MM.1S (cell line): ENCODE data around the gene PGA3.
"Not testable (repeated sequence)": the region's sequence is repeated elsewhere in the genome, so short reads cannot be mapped to it uniquely, and the experiment has no call there.

Experiments used
- EZH2 ChIP-seq: fragments of 300-600 bp; sonication (generic); optimal IDR thresholded peaks from 2 replicates; pipeline ENCODE3; 2017; ENCODE audit warnings: low read depth, mild to moderate bottlenecking, antibody characterized with exemption, low read length, mixed read lengths
- EZH2phosphoT487 ChIP-seq: fragments of 300-600 bp; sonication (generic); IDR thresholded peaks from 2 replicates; pipeline ENCODE4 v1.6.1; 2018; ENCODE audit warnings: antibody characterized with exemption, low read length
- TF ChIP-seq, protein P1 (sequence below): fragments of 300-600 bp; sonication (generic); IDR thresholded peaks from 2 replicates; pipeline ENCODE4 v1.5.1; 2016; ENCODE audit warnings: antibody characterized with exemption, low read length, mixed read lengths

DNA sequence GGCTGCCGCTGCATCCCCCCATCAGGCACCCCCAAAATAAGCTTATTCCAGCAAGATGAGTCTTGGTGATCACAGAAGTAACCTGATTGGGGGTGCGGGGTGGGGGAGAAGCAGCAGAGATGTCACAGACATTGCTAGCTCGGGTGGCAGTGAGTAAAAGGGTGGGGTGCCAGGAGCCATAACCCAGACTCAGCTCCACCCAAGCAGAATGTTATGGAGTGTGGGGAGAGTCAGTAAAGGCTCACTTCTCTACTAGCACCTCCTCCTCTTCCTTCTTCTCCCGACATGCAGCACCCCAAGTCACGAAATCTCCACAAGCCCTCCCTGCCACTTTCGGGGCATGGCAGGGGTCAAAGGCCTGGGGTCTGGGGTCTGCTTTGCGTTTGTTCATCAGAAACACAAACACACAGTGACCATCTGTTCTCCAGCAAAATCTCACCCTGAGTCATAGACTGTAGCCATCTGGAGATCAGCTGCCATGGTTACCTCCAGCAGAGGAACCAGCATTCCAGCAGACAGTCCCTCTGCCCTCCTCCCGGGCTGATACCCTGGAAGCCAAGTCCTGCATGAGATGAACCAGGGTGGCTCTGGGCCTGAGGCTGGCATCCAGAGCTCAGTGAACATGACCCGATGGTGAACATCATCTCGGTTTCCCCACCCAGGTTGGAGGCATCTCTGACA is 42.1 kb downstream of the PGA3 start:
- TF ChIP-seq, protein P1, sequence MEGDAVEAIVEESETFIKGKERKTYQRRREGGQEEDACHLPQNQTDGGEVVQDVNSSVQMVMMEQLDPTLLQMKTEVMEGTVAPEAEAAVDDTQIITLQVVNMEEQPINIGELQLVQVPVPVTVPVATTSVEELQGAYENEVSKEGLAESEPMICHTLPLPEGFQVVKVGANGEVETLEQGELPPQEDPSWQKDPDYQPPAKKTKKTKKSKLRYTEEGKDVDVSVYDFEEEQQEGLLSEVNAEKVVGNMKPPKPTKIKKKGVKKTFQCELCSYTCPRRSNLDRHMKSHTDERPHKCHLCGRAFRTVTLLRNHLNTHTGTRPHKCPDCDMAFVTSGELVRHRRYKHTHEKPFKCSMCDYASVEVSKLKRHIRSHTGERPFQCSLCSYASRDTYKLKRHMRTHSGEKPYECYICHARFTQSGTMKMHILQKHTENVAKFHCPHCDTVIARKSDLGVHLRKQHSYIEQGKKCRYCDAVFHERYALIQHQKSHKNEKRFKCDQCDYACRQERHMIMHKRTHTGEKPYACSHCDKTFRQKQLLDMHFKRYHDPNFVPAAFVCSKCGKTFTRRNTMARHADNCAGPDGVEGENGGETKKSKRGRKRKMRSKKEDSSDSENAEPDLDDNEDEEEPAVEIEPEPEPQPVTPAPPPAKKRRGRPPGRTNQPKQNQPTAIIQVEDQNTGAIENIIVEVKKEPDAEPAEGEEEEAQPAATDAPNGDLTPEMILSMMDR, result not testable (repeated sequence)
- TF ChIP-seq EZH2, EZH2phosphoT487: not testable (repeated sequence)
